Ramos (cell line): ENCODE results near the gene TMEM119.
"Not testable (repeated sequence)": the region's sequence is repeated elsewhere in the genome, so short reads cannot be mapped to it uniquely, and the experiment has no call there.

ENCODE experiments used
- in situ Hi-C: fragments of 300-500 bp; cut with MboI; formaldehyde crosslinking; loops from one replicate; pipeline ENCODE4 v1.14.3; 2022; ENCODE audit warnings: low sequenced_read_pairs; ENCODE audit not compliant: unreplicated experiment

Gene TMEM119

GRCh38 chr12:108560321-108560721 is 37.6 kb downstream of the TMEM119 start:
- in situ Hi-C loops: loop anchor here (10.0 kb wide), 1 partner anchor 534 kb away; the partner anchor contains the start of genes ALKBH2 and UNG

GRCh38 chr12:108559748-108560147 is 38.1 kb downstream of the TMEM119 start:
- in situ Hi-C loops: loop anchor here (10.0 kb wide), 1 partner anchor 535 kb away; the partner anchor contains the start of genes ALKBH2 and UNG

GRCh38 chr12:108559007-108559655 is 38.8 kb downstream of the TMEM119 start:
- in situ Hi-C loops: no loop called here

- in situ Hi-C loops: not testable (repeated sequence)
Observed at GRCh38 chr12:108555383-108555782, 42.5 kb downstream of the TMEM119 start.

- in situ Hi-C loops: no loop called here
Observed at GRCh38 chr12:108553799-108554198, 44.1 kb downstream of the TMEM119 start.

- in situ Hi-C loops: no loop called here
Observed at GRCh38 chr12:108551535-108551934, 46.3 kb downstream of the TMEM119 start.

GRCh38 chr12:108548954-108549521 is 48.8 kb downstream of the TMEM119 start:
- in situ Hi-C loops: no loop called here

- in situ Hi-C loops: no loop called here
Observed at GRCh38 chr12:108547686-108548085, 50.2 kb downstream of the TMEM119 start.

GRCh38 chr12:108543652-108544051 is 54.2 kb downstream of the TMEM119 start:
- in situ Hi-C loops: no loop called here

- in situ Hi-C loops: no loop called here
Observed at GRCh38 chr12:108542320-108542719, 55.6 kb downstream of the TMEM119 start.
